ENCODE data around the gene ARTN.

The ARTN gene

GRCh38 chr1:43969416-43969745, 35.8 kb downstream of the ARTN start:
- no peak for DNase-seq (ENCODE audit: extremely low read depth in 1 of 2, low read depth in 1 of 2)

- peak; percentile 86 to 97 for DNase-seq (ENCODE audit: extremely low read depth in 1 of 2, low read depth in 1 of 2)
These were observed 36.3 kb downstream of the ARTN start, which contains the start of gene DPH2 for GRCh38 chr1:43969746-43970466. Gene DPH2 (plus strand): TSS chr1:43970010. CDS start chr1:43970176, 166 bp downstream.

GRCh38 chr1:43970502-43970901, 36.9 kb downstream of the ARTN start:
- DNase-seq (ENCODE audit: extremely low read depth in 1 of 2, low read depth in 1 of 2) = no peak

GRCh38 chr1:43970911-43971310, 37.3 kb downstream of the ARTN start:
- DNase-seq (ENCODE audit: extremely low read depth in 1 of 2, low read depth in 1 of 2) = no peak

GRCh38 chr1:43971336-43971980, 37.9 kb downstream of the ARTN start:
- no peak for DNase-seq (ENCODE audit: extremely low read depth in 1 of 2, low read depth in 1 of 2)

GRCh38 chr1:43973981-43974442, 40.4 kb downstream of the ARTN start:
- no peak for DNase-seq (ENCODE audit: extremely low read depth in 1 of 2, low read depth in 1 of 2)

- peak; percentile 94 for DNase-seq (ENCODE audit: extremely low read depth in 1 of 2, low read depth in 1 of 2)
These were observed 41.0 kb downstream of the ARTN start, which contains the start of gene ATP6V0B for GRCh38 chr1:43974443-43975248. Gene ATP6V0B (plus strand): TSS chr1:43974960. CDS start chr1:43975041, 81 bp downstream.

GRCh38 chr1:43975249-43975961, 41.8 kb downstream of the ARTN start:
- no peak for DNase-seq (ENCODE audit: extremely low read depth in 1 of 2, low read depth in 1 of 2)

- no peak for DNase-seq (ENCODE audit: extremely low read depth in 1 of 2, low read depth in 1 of 2)
These were observed 42.4 kb downstream of the ARTN start for GRCh38 chr1:43976045-43976444.

GRCh38 chr1:43976890-43977289, 43.3 kb downstream of the ARTN start:
- no peak for DNase-seq (ENCODE audit: extremely low read depth in 1 of 2, low read depth in 1 of 2)

- no peak for DNase-seq (ENCODE audit: extremely low read depth in 1 of 2, low read depth in 1 of 2)
These were observed 44.0 kb downstream of the ARTN start for GRCh38 chr1:43977376-43978263.

GRCh38 chr1:43978264-43978550, 44.6 kb downstream of the ARTN start:
- DNase-seq (ENCODE audit: extremely low read depth in 1 of 2, low read depth in 1 of 2) = no peak

GRCh38 chr1:43978551-43979260, 45.1 kb downstream of the ARTN start, which contains the start of gene B4GALT2:
Gene B4GALT2 (plus strand): TSS chr1:43979210. CDS start chr1:43981161, 1,951 bp downstream.
- no peak for DNase-seq (ENCODE audit: extremely low read depth in 1 of 2, low read depth in 1 of 2)

GRCh38 chr1:43979261-43979527, 45.6 kb downstream of the ARTN start:
- DNase-seq (ENCODE audit: extremely low read depth in 1 of 2, low read depth in 1 of 2) = no peak

- no peak for DNase-seq (ENCODE audit: extremely low read depth in 1 of 2, low read depth in 1 of 2)
These were observed 46.1 kb downstream of the ARTN start for GRCh38 chr1:43979528-43980254.

- no peak for DNase-seq (ENCODE audit: extremely low read depth in 1 of 2, low read depth in 1 of 2)
These were observed 46.9 kb downstream of the ARTN start for GRCh38 chr1:43980255-43981134.

- no peak for DNase-seq (ENCODE audit: extremely low read depth in 1 of 2, low read depth in 1 of 2)
These were observed 47.5 kb downstream of the ARTN start for GRCh38 chr1:43981135-43981491.

- DNase-seq (ENCODE audit: extremely low read depth in 1 of 2, low read depth in 1 of 2) = no peak
These were observed 48.0 kb downstream of the ARTN start for GRCh38 chr1:43981636-43982035.

All from stimulated activated CD8-positive, alpha-beta memory T cell treated with anti-CD3 and anti-CD28 coated beads, Interleukin-7, amount 100 ng/mL, for 48 hours (primary cell).